COLO668 (cell line): ENCODE data around the gene SINHCAF.

Experiments
- DNase-seq: peaks from one replicate; lab custom pipeline; 2025; ENCODE audit not compliant: unreplicated experiment; lab: John Stamatoyannopoulos, UW

The SINHCAF gene

DNA sequence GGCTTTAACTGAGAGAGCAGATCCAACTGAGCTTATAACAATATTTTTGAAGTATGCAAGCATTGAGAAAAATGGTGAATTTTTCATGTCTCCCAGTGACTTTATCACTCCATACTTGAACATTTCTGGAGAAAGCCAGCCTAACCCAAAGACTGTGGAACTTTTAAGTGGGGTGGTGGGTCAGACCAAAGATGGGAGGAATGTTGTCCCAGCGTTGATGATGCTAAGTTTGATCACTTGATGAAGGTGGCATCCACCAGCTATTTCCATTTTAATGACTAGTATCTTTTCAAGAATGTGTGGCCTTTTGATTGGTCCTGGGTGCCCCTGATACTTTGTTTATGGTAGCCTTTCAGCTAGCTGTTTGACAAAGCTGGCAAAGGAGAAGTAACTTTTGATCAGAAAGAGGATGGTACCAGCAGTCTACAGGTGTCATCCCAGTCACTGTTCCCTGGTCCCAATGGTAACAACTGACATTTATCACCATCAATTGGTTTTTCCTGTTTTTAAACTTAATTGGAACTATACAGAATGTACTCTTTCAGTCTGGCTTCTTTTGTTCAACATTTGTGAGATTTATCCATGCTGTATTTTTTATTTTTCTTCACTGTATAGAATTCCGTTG lies 14.2 kb downstream of the SINHCAF start:
- no peak for DNase-seq

DNA sequence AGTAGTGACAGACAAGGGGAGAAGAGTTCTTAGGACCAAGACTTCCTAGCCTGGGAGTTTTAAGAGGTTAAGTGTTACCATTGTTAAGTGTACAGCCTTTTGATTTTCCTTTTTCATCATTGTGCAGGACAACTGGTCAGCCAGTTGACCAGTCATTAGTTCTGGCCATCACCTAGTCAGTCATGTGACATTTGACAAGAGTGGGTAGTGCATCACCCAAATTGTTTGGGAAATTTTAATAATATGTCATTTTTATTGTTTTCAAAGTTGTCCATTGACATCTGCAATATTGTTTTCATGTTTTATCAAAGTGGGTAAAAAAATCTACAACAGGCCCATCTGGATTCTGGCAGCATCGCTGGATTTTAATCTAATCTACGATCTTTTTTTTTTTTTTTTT lies 15.5 kb downstream of the SINHCAF start:
- DNase-seq = no peak

DNA sequence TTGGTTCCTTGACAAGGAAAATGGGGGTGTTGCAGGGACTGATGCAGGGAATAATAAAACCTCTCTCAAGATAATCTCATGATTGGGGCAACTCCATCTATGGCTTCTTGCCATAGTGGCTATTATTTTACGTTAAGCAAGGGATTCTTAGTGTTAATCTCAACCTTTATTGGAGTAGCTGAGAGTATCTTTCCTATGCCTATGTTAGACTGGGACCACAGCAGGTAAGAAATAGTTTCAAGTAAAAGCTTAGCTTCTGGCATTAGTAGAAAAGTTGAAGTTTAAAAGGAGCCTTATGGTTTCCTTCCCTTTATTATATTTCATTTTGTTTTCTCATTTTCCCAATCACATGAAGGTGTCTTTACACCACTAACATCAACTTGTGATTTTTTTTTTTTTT lies 16.7 kb downstream of the SINHCAF start:
- no peak for DNase-seq

DNA sequence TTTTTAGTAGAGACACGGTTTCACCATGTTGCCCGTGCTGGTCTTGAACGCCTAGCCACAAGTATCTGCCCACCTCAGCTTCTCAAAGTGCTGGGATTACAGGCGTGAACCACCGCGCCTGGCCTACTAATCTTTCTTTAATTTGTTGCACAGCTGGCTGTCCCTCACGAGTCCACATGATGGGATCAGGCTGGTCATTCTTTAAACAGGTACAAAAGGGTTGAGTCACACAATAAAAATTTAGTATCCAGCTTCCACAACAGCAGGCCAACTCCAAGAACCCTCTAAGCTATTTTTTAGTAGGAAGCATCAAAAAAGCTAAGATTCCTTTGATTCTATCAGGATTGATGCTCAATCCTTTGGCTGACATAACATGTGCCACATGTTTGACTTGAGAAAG lies 17.8 kb downstream of the SINHCAF start:
- no peak for DNase-seq

DNA sequence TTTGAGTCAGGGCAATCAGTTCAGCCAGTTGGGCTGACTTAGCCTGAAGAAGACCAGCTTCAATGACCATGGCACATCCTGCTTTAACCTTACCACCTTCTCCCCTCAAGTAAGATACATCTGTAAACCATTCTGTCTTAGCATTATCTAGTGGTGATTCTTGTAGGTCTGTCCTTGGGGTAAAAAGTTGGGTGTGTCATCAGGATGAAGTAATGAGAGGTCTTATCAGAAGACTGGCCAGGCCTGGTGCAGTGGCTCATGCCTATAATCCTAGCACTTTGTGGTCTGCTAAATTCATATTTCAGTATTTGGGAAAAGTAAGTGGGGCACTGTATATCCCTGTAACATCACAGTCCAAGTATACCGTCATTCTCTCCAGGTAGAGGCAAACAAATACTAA lies 19.1 kb downstream of the SINHCAF start:
- no peak for DNase-seq

GRCh38 chr12:31303466-31303865 lies 22.5 kb downstream of the SINHCAF start:
- no peak for DNase-seq

DNA sequence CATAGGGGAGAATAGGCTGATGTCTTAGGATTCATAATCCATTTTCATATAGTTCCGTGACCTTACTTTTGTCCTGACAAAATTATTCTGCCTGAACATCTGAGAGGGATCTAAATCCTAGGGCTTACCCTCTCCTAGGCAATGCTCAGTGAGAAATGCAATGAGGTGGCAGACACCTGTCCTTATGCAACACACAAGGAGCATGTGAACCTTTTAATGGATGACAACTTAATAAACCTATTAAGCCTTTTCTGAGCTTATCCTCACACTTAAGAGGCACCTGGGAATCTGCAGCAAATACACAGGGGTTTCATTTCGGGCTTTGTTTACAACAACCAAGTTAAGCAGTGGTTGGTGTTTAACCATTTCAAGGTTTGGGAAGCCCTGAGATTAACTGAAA lies 24.6 kb downstream of the SINHCAF start:
- DNase-seq = no peak

DNA sequence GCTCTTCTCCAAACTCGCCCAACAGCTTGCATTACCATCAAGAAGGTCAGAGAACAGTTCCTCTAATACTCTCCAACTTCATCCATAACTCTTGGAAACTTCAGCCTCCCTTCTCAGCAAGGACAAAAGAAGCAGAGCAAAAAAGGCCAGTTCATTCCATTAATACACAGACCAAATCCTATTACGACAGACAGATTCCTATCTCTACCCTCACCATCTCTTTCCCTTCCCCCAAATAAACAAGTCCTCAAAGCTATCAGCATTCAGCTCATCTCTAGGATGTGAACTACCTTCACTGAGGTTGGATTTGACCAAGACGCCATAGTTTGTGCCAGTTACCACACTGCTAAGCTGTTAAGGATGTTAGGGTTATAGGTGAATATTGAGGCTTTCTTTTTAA lies 25.2 kb downstream of the SINHCAF start:
- DNase-seq = no peak

DNA sequence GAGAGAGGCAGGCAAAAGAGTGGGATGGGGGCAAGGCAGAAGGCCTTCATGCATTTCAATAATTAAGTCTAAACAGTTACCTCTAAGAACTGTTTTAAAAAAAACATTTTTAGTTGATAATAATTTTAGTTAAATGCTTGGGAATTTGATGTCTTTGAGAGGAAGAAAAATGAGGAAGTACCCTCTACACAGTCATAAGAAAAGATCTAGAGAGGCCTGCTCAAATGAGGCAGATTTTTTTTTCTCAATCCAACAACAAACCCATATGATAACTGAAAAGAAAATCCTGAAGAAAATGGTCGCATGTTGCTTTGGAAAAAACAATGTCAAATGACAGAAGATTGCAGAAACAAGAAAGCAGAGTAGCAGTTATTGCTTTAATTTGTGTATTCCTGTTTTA lies 25.6 kb downstream of the SINHCAF start:
- no peak for DNase-seq

DNA sequence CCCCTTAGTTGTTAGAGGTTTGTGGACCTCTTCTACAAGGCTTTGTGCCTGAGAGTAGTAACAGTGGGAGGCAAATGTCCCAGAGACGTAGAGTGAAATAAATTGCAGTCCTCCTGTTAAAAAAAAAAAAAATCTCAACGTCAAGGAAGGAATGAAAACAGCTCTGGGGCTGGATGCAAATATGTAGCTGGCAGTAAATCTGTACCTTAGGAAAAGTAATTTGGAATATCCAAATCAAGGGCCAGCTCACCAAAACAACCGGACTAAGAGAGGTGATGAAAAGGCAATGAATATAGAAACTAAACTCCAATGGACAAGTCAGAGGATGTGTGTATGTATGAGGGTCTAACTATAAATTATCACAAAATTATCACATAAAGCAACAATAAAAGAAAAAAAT lies 27.0 kb downstream of the SINHCAF start:
- no peak for DNase-seq

GRCh38 chr12:31298515-31298910 lies 27.4 kb downstream of the SINHCAF start:
- DNase-seq = no peak

GRCh38 chr12:31297572-31298514 lies 28.1 kb downstream of the SINHCAF start:
- no peak for DNase-seq

GRCh38 chr12:31289441-31289840 lies 36.5 kb downstream of the SINHCAF start:
- DNase-seq = no peak

GRCh38 chr12:31288381-31288780 lies 37.6 kb downstream of the SINHCAF start:
- no peak for DNase-seq

- no peak for DNase-seq
These were observed 45.8 kb downstream of the SINHCAF start for GRCh38 chr12:31280183-31280582.

GRCh38 chr12:31279390-31279924 lies 46.5 kb downstream of the SINHCAF start:
- DNase-seq = no peak

DNA sequence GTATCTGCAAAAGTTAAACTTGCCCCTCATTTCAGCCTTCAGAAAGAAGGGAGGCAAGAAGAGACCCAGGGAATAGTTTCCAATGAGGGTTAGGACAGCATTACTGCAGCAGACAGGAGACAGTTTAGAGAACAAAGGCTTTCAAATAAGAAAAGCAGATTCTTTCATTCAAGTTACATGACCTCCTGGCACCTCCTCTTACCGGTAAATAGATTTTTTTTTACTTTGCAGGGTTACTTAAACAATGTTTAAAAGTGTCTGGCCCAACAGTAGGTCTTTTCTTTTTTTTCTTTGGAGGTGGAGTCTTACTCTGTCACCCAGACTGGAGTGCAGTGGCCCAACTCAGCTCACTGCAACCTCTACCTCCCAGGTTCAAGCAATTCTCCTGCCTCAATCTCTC lies 47.1 kb downstream of the SINHCAF start:
- no peak for DNase-seq

- no peak for DNase-seq
These were observed 47.5 kb downstream of the SINHCAF start for GRCh38 chr12:31278424-31278823.

DNA sequence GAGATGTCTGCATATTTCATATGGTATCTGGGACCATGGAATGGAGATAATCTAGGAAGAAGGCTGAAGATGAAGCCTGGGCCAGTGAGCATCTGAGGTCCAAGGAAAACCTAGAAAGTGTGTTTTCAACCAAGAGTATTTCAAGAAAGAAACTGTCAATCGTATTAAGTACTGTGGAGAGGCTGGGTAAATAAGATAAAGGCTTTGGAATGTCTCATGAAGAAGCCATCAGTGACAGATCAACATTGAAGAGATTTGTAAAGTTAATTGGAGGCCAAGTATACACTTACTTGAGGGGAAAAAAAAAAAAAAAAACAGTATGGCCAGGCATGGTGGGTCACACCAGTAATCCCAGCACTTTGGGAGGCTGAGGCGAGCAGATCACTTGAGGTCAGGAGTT lies 48.9 kb downstream of the SINHCAF start:
- DNase-seq = no peak

GRCh38 chr12:31275491-31275890 lies 50.5 kb downstream of the SINHCAF start:
- no peak for DNase-seq

DNA sequence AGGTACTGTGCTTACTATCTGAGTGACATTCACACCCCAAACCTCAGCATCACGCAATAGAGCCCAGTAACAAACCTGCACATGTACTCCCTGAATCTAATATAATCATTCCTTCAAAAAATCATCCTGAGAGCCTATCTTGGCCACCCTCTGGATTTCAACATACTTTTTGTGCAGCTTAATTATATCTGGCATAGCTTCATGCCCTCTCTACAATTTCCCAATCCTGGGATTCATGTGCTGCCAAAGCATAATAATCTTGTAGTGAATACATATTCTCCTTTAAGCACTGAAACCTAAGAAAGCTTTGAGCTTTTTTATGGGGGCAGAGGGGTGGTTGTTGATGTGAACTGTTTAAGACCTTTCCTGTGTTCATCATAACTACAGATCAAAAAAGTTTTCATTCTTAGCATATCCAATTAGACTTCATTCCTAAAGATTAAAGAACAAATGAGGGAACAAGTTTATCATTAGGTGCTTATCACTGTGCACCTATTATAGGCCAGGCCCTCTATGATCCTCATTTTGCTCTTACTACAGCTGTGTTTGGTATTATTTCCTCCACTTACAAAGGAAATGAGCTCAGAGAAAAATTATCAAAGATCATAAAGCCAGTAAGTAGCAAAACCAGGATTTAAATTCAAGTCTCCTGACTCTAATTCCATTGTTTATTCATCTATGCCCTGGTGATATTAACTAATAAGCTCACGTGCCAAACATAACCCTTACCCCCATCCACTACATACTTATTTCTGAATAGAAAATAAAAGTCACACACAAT lies 51.2 kb downstream of the SINHCAF start:
- DNase-seq = no peak
